H54 (cell line): ENCODE results near the gene INPP4A.

Source experiments
- DNase-seq: peaks from one replicate; pipeline ENCODE4 v3.0.0; 2011; ENCODE audit warnings: low spot score, mixed read lengths; ENCODE audit not compliant: insufficient read length
- FAIRE-seq: peaks from 3 replicates; lab custom pipeline; 2011; peaks lifted over from hg19 to GRCh38; lab: Jason Lieb, UNC
- POLR2A ChIP-seq: IDR thresholded peaks from 2 replicates; pipeline ENCODE4 v1.6.1; 2011; ENCODE audit warnings: low read depth, mild to moderate bottlenecking, low read length

The INPP4A gene

DNA sequence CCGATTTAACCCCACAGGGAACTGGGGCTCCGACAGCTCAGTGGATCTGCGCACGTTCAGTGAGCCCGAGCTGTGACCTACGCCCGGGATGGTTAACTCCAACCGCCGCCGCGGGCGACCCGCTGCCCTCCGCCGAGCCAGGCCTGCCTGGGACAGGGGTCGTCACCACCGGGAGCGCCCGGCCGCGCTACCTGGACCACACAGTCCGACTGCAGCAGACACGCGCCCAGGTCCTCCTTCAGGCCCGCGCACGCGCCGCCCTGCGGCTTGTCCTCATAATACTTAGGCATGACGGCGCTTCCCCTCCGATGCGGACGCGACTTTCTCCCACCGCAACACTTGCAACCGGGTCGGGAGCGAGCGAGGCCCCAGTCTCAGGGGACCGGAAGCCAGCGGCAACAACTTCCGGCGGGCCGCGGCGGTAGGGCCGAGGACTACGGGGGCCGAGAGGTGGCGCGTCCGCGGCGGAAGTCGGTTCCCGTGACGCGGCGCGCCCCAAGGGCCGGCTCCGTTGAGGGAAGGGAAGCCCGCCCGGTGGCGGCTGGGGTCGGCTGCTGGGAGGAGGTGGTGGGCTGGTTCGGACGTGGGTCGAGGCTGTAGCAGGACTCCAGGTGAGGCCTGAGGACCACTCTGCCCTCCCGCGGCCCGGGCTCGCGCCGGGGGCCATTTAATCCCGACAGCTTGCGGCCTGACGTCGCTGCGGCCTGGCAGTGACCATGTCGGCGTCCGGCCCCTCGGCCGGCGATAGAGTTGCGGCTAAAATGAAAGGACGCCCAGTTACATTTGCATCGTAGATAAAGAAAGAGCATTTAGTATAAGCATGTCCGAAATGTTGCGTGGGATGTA, 163.7 kb downstream of the INPP4A start, which contains the start of the genes COA5 and UNC50:
TSS of gene COA5 (minus strand) at position 397 of the 846 bp plus-strand sequence. CDS start at position 290, 107 bp downstream.
TSS of gene UNC50 (plus strand) at position 474 of the 846 bp plus-strand sequence. CDS start 1,171 bp downstream, outside the sequence.
- no peak for FAIRE-seq
- DNase-seq, result peak; percentile 93
- peak; percentile 71 for TF ChIP-seq POLR2A

DNA sequence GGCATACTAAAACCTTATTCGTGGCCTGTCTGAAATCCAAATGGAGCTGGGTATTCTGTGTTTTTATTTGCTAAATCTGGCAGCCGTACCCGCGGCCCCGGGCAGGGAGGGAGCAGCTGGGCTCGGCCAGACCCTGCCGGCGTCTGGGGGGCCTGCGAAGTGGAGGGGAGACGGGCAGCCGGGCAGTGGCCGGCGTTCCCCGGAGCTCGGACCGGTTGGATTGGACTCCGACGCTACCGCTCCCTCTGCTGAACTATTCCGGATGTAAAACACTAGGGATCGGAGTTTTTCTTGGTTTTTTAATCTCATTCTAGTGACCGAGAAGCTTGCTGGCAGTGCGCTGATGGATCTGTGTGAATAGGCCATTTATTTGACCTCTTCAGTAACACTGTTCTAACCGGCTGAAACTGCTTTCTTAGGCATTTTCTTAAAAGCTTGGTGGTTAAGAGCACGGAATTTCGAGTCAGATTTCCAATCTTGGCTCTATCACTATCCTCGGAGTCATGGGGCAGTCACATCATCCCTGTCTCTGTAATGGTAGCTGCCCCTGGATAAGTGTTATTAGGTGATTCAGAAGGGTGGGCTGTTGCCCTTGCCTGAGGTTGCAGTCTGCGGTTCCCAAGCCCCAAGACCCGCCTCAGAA, 164.4 kb downstream of the INPP4A start:
- DNase-seq (no peak), FAIRE-seq (no peak)
- no peak for TF ChIP-seq POLR2A

DNA sequence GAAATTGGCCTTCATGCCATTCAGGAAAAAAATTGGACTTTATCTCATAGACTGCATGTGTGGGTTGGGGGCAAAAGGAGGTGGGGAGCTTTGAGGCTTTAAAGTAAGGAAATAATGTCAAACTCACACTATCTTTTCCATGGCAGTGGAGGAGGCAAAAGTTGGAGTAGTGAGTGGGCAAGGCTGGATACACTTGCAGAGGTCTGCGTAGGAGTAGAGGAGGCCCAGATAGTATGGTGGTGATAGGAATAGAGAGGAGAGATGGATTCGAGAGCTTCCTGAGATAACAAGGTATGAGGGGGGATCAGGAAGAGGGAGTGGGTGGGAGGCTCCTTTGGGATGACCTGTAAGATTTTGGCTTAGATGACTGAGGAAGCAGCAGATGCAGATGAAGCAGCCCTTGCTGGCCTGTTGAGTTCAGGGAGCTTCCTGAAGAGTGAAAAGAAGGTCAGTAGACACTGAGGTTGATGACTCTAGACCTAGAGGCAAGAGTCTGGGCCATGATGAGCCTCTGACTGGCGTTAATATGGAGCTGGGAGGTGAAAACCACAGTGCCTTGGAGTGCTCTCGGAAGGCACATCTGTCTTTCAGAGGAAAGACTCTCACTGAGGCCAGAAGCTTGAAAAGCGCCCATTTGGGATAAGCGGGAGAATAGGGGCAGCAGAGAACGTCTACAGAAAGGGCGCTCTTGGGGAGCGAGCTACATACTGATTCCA, 169.5 kb downstream of the INPP4A start:
- TF ChIP-seq POLR2A, result no peak
- FAIRE-seq (no peak), DNase-seq (no peak)

DNA sequence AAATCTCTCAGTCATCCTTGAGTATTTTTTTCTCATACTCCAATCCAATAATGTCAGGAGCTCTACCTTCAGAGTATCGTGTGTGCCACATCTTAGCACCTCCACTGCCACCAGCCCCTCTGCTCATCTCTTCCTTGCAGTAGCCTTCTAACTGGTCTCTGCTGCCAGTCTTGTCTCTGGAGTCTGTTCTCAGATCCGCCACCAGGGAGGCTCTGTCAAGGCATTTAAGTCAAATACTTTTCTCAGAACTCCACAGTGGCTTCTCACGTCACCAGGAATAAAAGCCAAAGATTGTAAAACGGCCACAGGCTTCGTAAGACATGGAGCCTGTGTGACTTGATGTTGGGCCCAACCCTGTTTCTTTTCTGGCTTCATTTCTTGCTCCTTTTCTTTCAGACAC, 170.8 kb downstream of the INPP4A start:
- DNase-seq, result no peak
- FAIRE-seq, result no peak
- no peak for TF ChIP-seq POLR2A

DNA sequence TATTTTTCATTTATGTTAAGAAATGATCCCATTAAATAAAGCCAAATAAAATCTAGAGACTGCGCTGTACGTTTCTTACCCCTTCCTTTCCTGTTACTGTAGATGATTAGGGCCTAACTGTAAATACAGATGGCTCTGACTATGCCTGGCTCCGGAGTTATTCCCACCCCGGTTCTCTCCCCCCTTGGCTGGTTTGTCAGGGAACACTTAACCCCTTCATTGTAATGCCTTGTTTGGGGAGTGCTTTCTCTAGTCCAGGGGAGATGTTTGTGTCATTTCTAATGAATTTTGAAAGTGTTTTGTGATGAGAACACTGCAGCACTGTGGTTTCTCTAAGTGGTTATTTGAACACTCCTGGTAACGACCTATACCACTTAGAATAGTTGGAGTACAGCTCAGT, 172.5 kb downstream of the INPP4A start:
- DNase-seq (no peak), FAIRE-seq (no peak)
- TF ChIP-seq POLR2A, result no peak

DNA sequence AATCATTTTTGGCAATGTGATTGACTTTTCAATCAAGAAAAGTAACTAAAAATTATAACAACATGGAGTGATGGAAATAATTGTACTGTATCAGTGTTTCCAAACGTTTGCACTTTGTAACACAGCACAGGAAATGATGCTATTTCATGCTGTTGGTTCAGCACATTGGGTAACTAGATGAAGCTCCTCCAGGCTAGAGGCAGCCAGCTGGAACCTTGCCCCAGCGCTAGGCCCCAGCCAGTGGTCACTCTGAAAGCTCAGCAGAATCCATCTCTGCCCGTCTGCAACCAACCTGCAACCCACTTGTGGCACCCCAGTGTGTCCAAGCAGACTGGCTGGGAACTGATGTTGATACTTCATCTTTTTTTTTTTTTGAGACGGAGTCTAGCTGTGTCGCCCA, 179.0 kb downstream of the INPP4A start:
- no peak for FAIRE-seq

DNA sequence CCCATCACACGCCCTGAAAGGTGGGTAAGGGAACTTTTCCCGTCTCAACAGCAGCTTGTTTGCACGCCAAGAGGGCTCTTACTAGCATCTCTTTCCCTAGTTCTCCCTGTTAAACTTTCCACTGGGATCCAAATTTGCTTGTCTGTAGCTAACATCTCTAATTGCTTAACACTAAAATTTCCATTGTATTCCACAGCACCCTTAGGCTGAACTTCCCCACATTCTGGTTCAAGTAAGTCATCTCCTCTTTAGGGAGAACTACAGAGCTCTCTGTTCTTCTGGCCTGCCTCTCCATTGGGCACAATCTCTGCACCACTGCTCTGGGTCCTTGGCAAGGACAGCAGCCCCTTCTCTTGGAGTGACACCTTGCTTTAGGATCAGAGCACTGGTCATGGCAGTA, 187.7 kb downstream of the INPP4A start:
- FAIRE-seq, result no peak
- DNase-seq, result no peak
- no peak for TF ChIP-seq POLR2A

More for the DNA sequence above, 179.0 kb downstream of the INPP4A start:
- TF ChIP-seq POLR2A, result no peak
- no peak for DNase-seq

DNA sequence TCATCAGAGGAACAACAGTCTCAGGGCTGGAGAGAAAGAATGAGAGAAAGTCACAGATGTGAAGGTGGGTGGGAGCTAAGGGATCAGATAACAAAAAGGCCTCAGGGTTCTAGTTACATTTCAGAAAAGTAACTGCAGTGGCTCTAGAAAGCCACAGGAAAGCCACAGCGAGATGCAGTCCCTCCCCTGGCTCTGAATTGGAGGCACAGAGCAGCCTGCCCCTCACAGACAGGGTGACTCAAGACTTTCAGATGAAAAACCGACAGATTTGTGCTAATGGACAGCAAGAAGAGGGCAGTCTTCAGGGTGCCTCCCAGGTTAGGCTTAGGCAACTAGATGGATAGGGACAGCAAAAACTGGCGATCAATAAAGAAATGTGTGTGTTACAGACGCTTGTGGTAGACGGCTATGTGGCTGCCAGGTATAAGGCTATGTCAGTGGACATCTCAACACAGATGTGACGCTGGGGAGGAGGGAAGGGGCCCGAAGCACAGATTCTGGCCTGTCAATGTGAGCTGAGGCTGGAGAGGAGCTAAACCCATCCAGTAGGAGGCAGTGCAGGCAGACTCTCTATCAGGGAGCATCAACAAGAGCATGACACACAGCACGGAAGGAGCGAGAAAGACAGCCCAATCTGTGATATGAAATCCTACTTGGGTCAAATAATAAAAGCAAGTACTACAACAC, 189.9 kb downstream of the INPP4A start:
- TF ChIP-seq POLR2A, result no peak
- DNase-seq, result no peak
- FAIRE-seq, result peak; percentile 62

DNA sequence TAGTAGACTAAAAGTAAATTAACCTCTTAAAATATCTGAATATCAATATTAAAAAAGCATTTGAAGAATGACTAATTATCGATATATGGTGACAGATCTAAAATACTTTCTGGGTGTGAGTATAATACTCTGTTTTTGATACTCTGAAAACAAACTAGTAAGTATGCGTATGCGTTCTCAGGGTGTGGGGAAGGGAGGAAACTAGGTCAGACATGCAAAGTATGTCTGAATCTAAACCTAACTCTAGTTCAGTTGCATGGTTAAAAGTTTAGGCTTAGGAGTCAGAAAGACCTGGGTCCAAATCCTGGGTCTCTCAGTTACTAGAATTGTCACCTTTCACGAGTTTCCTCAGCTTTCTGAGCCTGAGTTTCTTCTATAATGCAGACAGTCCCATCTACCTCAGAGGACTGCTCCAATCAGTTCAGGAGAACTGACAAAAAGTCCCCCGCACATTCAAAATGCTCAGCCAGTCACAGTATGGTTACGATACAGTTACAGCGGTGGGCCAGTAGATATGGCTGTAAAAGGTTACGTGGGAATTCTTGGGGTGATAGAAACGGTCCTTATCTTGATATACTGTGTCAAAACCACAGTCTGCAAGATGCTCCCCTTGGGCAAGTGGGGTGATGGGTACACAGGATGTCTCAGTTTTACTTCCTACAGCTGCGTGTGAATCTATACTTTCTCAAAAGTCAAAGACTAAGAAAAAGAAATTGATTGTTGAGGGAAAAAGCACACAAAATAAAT, 192.9 kb downstream of the INPP4A start:
- FAIRE-seq, result no peak
- no peak for TF ChIP-seq POLR2A

DNA sequence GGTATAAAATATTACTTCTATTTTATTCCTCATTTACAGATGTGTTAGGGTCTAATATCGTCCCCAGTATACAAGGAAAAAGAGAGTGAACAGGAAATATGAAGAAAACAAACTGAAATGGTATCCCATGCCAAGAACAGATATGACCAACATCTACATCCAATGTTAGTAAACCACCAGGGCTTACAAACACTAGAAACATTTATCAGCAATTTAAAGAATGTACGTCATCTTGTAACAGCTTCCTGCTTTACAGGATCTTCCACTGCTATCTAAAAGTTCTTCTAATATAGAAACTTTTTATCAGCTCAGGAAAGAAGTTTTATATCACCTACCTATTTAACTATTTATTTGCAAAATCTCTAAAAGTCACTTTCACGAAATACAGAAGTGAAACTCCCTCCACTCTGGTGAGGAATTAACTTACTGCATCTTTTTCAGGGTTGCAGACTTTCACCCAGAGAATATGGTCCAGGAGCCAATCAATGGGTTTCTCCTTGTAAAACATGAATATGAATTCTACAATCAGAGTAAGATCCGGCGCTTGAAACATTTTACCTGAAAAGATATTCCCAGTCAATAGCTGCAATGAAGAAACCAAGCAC, 198.9 kb downstream of the INPP4A start:
- TF ChIP-seq POLR2A, result no peak
- DNase-seq, result no peak
- FAIRE-seq, result no peak

More for the DNA sequence above, 192.9 kb downstream of the INPP4A start:
- DNase-seq, result no peak
